Measurements from ENCODE around the gene PPFIA3. TPM values are rescaled to one million over a fixed set of nuclear protein-coding genes. Genes with fewer than 3 reads are reported as not detected.
"Not testable (repeated sequence)": the region's sequence is repeated elsewhere in the genome, so short reads cannot be mapped to it uniquely, and the experiment has no call there.

PPFIA3 gene
- total RNA-seq, 2 donors from 2014 or later: 7.0 to 11.3 TPM

DNA sequence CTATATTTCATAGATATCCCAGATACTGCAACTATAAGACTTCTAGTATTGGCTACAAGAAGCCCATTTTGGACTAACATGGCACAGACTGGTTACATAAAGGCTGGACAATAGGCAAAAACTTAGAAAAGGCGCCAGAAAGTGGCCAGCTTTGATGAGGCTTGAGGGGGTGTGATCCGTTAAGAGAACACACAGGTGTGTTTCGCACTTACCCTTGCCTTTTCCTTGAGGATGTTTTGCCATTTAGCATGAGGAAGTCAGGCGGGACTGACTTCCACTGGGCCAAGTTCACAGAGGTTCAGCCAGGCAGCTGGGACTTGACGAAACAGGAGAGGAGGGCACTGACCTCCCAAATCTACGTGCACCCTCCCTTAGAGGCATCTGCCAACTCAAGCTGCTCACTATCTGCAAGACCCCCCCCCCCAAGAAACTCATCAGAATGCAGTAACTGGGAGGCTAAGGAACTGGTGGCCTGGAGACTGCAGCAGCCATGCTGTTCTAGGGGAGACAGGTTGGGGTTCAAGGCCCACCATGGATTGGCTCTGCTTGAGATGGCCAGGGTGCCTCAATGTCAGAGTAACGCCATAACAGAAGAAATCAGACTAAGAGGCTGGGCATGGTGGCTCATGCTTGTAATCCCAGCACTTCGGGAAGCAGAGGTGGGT lies 9.6 kb upstream of the PPFIA3 start:
- Mint-ChIP-seq H3K4me1 (ENCODE audit: low read depth in 2 of 2) (peaks cover 20 to 22% of the 10 kb centered on the region in 2 donors), H3K9me3 (no peaks in the 10 kb centered on the region), H3K36me3 (peaks cover 24% of the 10 kb centered on the region), H3K4me3 (no peak overlapping the region), H3K27ac (no peak overlapping the region), H3K27me3 (no peaks in the 10 kb centered on the region)
- ATAC-seq: no peak
- DNase-seq (ENCODE audit: low spot score): no peak

GRCh38 chr19:49110567-49110966 lies 8.8 kb upstream of the PPFIA3 start:
- Mint-ChIP-seq H3K9me3 (no peaks in the 10 kb centered on the region), H3K4me1 (ENCODE audit: low read depth in 2 of 2) (peaks cover 17 to 21% of the 10 kb centered on the region in 2 donors), H3K27ac (no peak overlapping the region), H3K27me3 (no peaks in the 10 kb centered on the region), H3K36me3 (peaks cover 19% of the 10 kb centered on the region), H3K4me3 (no peak overlapping the region)
- no peak for DNase-seq (ENCODE audit: low spot score)
- no peak for ATAC-seq

DNA sequence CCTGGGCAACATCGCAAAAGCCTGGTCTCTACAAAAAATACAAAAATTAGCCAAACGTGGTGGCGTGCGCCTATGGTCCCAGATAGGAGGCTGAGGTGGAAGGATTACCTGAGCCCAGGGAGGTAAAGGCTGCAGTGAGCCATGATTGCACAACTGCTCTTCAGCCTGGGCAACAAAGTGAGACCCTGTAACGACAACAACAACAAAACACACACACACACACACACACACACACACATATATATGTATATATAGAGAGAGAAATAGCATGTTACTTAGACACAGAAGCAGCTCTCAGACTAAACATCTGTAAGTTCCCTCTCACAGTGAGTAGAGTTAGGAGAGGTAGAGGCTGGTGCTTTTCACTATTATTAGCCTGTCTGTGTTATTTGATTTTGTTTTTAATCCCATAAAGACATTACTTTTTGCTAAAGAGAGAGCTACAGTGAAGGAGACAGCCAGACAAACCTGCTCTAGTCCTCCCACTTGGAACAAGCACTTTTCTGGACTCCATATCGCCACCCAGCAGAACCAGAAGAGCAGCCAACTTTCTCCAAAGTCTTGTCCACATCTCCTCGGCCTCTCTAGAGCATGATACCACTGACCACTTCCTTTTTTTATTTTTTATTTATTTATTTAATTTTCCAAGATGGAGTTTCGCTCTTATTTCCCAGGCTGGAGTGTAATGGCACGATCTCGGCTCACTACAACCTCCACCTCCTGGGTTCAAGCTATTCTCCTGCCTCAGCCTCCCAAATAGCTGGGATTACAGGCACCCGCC lies 7.9 kb upstream of the PPFIA3 start:
- H3K27me3 Mint-ChIP-seq: no peaks in the 10 kb centered on the region
- no peak overlapping the region for H3K4me3 Mint-ChIP-seq
- ATAC-seq (no peak), DNase-seq (ENCODE audit: low spot score) (no peak)
- no peaks in the 10 kb centered on the region for H3K9me3 Mint-ChIP-seq
- no peak overlapping the region for H3K27ac Mint-ChIP-seq
- peaks cover 17 to 21% of the 10 kb centered on the region in 2 donors for H3K4me1 Mint-ChIP-seq (ENCODE audit: low read depth in 2 of 2)
- peaks cover 19% of the 10 kb centered on the region for H3K36me3 Mint-ChIP-seq

DNA sequence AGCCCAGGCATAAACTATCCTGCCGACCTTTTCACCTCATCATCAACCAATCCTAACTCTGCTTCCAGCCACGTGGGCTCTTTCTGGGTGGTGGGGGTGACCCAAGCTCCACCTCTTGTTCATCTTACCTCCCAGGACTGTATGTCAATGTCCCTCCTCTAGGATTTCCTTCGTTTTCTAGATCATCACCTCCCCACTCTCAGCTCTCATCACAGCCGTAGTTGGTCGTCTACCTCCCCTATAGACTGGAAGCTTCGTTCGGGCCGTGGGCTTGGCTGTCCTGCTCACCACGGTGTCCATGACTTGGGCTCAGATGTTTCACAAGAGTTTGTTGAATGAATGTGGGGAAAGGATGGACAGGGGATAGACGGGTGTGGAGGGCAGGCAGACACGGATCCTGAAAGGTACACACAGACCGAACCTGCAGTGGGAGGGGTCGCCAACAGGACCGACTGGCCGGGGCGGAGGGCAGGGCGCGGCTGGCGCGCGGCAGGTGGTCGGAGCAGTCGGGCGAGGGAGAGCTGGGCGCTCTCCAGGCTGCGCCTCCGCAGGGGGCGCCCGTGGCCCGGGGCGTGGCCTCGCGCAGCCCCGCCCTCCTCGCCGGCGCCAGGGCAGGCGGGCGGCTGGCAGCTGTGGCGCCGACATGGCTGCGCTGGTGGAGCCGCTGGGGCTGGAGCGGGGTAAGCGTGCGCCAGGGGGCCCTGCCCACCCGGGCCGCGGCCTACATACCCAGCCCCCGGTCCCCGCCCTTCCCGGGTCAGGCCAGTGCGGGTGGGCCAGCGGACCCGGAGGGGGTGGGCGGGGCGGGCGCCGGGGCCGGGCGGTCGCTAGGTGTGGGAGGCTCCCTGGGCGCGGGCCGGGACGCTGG lies 5.3 kb upstream of the PPFIA3 start, which contains the start of gene LIN7B:
Gene LIN7B (plus strand): TSS at position 609 of the 868 bp plus-strand sequence. CDS start 35 bp downstream, at position 644.
- ATAC-seq (peak; percentile 79 to 83), DNase-seq (ENCODE audit: low spot score) (peak; percentile 81)
- Mint-ChIP-seq H3K9me3 (no peaks in the 10 kb centered on the region), H3K36me3 (peaks cover 4% of the 10 kb centered on the region), H3K27me3 (no peaks in the 10 kb centered on the region), H3K4me3 (peak within 1 kb of the TSS; percentile 84), H3K27ac (peak within 1 kb of the TSS; percentile 4 to 17), H3K4me1 (ENCODE audit: low read depth in 2 of 2) (peaks cover 21 to 29% of the 10 kb centered on the region in 2 donors)

DNA sequence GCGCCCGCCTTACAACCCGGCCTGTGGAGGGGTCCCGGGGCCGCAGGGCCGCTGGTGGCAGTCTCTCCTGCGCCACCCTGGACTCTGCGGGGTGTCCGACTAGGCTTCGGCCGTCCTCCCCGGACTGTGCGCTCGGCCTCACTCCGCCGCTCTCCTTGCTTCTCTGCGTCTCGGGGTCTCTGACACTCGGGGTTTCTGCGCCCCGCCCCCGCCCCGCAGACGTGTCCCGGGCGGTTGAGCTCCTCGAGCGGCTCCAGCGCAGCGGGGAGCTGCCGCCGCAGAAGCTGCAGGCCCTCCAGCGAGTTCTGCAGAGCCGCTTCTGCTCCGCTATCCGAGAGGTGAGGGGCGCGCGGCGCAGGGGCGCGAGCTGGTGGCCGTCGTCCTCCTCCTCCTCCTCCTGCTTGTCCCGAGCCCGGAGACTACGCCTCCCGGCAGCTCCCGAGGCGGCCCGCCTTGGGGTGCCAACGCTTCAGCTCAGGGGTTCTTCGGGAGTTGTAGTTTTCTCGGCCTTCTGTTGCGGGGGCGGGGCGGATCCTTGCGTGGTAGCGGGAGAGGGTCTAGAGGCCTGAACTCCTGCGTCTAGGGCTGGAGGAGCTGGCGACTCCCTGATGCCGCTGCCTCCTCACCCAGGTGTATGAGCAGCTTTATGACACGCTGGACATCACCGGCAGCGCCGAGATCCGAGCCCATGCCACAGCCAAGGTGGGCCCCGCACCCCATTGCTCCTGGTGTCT lies 4.5 kb upstream of the PPFIA3 start:
- H3K27ac Mint-ChIP-seq: no peak overlapping the region
- peak overlapping the region; percentile 83 for H3K4me3 Mint-ChIP-seq
- H3K27me3 Mint-ChIP-seq: no peaks in the 10 kb centered on the region
- ATAC-seq: no peak
- peaks cover 20 to 29% of the 10 kb centered on the region in 2 donors for H3K4me1 Mint-ChIP-seq (ENCODE audit: low read depth in 2 of 2)
- no peaks in the 10 kb centered on the region for H3K36me3 Mint-ChIP-seq
- no peaks in the 10 kb centered on the region for H3K9me3 Mint-ChIP-seq
- DNase-seq (ENCODE audit: low spot score): no peak

DNA sequence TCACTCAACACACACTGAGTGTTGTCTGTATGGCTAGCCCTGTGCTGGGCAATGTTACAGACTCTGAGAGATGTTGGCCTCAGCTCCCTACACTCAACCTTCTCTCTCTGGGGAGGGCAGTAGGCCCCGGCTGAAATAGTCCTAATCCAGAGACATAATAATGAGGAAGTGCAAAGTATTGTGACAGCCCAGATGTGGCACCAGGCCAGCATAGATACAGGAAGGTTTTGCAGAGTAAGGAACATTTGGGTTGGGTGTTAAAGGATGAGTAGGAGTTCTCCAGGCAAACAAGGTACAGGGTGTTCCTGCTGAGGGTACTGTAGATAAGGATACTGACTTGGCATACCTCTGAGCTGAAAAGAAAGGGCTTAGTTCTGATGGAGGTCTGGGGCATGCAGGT lies 2.8 kb upstream of the PPFIA3 start:
- H3K9me3 Mint-ChIP-seq: no peaks in the 10 kb centered on the region
- peaks cover 8 to 10% of the 10 kb centered on the region in 2 donors for H3K27me3 Mint-ChIP-seq
- ATAC-seq (no peak), DNase-seq (ENCODE audit: low spot score) (no peak)
- H3K36me3 Mint-ChIP-seq: no peaks in the 10 kb centered on the region
- peaks cover 28 to 37% of the 10 kb centered on the region in 2 donors for H3K4me1 Mint-ChIP-seq (ENCODE audit: low read depth in 2 of 2)
- peak overlapping the region; percentile 91 for H3K4me3 Mint-ChIP-seq
- H3K27ac Mint-ChIP-seq: peak overlapping the region in 1 of 2 donors; percentile 72

DNA sequence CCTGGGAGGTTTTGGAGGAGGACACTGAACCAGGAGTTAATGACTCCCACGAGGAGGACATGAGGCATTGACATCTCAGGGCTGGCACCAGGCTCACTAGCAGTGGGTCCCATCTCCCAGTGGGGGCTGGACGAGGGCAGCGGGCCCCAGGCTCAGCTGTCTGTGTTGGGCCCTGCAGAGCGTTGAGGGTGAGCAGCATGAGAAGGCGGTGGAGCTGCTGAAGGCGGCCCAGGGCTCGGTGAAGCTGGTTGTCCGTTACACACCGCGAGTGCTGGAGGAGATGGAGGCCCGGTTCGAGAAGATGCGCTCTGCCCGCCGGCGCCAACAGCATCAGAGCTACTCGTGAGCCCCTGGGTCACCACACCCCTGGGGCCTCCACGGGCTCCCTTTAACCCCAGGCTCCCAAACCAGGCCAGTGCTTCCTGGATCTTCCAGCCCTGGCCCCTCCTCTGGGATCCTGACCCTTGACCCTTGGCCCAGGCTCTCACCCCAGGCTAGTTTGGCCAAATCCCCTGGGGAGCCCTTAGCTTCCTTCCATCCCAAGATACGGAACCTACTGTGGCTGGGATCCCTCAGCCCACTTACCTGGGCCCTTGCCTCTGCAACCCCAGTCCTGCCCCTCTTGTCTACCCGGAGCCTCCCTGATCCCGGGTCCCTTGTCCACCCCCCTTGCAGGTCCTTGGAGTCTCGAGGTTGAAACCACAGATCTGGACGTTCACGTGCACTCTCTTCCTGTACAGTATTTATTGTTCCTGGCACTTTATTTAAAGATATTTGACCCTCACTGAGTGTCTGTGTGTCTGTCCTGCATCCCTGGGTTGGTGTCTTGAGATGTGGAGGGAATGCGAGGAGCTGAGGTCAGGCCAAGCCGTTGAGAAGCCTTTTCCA lies 1.4 kb upstream of the PPFIA3 start:
- Mint-ChIP-seq H3K27ac (peak overlapping the region; percentile 86 to 94), H3K36me3 (no peaks in the 10 kb centered on the region), H3K4me3 (peak overlapping the region; percentile 91), H3K4me1 (ENCODE audit: low read depth in 2 of 2) (peaks cover 28 to 37% of the 10 kb centered on the region in 2 donors), H3K9me3 (no peaks in the 10 kb centered on the region), H3K27me3 (peaks cover 10 to 11% of the 10 kb centered on the region in 2 donors)
- ATAC-seq: no peak
- DNase-seq (ENCODE audit: low spot score): no peak

GRCh38 chr19:49118565-49119410 lies 556 bp upstream of the PPFIA3 start, which contains the start of gene C19orf73:
Gene C19orf73, minus strand, starts transcription at chr19:49119143. Its CDS starts 121 bp downstream, at chr19:49119022.
- ATAC-seq (peak; percentile 89 to 93), DNase-seq (ENCODE audit: low spot score) (peak; percentile 97)
- H3K4me1 Mint-ChIP-seq (ENCODE audit: low read depth in 2 of 2): peaks cover 25 to 29% of the 10 kb centered on the region in 2 donors
- H3K27me3 Mint-ChIP-seq: peaks cover 10 to 11% of the 10 kb centered on the region in 2 donors
- H3K4me3 Mint-ChIP-seq: peak within 1 kb of the TSS; percentile 91
- no peaks in the 10 kb centered on the region for H3K36me3 Mint-ChIP-seq
- H3K27ac Mint-ChIP-seq: peak within 1 kb of the TSS; percentile 86 to 94
- no peaks in the 10 kb centered on the region for H3K9me3 Mint-ChIP-seq

GRCh38 chr19:49120325-49120683 lies 960 bp downstream of the PPFIA3 start:
- Mint-ChIP-seq H3K4me1 (ENCODE audit: low read depth in 2 of 2) (peaks cover 22 to 23% of the 10 kb centered on the region in 2 donors), H3K27ac (no peak overlapping the region), H3K4me3 (peak overlapping the region; percentile 72), H3K36me3 (no peaks in the 10 kb centered on the region), H3K27me3 (peaks cover 10 to 11% of the 10 kb centered on the region in 2 donors), H3K9me3 (no peaks in the 10 kb centered on the region)
- DNase-seq (ENCODE audit: low spot score): no peak
- no peak for ATAC-seq

DNA sequence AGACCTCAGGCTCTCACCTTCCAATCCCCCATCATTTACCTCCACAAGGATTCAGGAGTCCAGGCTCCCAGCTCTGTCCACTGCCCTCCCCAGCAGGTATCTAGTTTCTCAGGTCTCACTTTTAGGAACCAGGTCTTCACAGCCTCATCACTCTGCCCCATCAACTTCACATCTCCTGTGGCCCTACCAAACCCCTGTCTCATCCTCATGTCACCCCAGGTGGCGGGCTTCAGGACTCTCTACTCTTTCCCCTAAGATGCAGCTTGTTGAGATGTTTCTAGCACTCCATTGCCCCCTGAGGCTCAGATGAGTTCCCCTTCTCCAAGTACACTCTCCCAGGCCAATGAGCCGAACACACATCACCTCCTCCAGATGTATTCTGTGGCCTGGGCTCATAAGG lies 1.5 kb downstream of the PPFIA3 start:
- no peaks in the 10 kb centered on the region for H3K9me3 Mint-ChIP-seq
- peak overlapping the region; percentile 72 for H3K4me3 Mint-ChIP-seq
- H3K4me1 Mint-ChIP-seq (ENCODE audit: low read depth in 2 of 2): peaks cover 21 to 22% of the 10 kb centered on the region in 2 donors
- no peak for DNase-seq (ENCODE audit: low spot score)
- H3K27ac Mint-ChIP-seq: no peak overlapping the region
- peaks cover 10 to 11% of the 10 kb centered on the region in 2 donors for H3K27me3 Mint-ChIP-seq
- H3K36me3 Mint-ChIP-seq: no peaks in the 10 kb centered on the region
- ATAC-seq: no peak

DNA sequence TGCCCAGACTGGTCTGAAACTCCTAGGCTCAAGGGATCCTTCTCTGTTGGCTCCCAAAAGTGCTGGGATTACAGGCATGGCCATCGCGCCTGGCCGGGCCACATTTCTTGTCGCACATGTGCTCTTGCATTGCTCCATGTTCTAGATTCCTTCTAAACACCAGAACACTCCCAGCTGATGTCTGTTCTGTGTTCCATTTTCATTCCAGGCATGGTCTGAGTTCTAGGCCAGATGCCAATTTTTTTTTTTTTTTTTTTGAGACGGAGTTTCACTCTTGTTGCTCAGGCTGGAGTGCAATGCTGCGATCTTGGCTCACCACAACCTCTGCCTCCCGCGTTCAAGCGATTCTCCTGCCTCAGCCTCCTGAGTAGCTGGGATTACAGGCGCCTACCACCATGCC lies 2.5 kb downstream of the PPFIA3 start:
- not testable (repeated sequence) for H3K4me3 Mint-ChIP-seq; H3K36me3 Mint-ChIP-seq; H3K27ac Mint-ChIP-seq; DNase-seq (ENCODE audit: low spot score); ATAC-seq; H3K9me3 Mint-ChIP-seq
- H3K4me1 Mint-ChIP-seq (ENCODE audit: low read depth in 2 of 2): peaks cover 21 to 22% of the 10 kb centered on the region in 2 donors
- H3K27me3 Mint-ChIP-seq: peaks cover 10 to 11% of the 10 kb centered on the region in 2 donors
